Measurements from ENCODE around the gene RUNX2.
"Not testable (repeated sequence)": the region's sequence is repeated elsewhere in the genome, so short reads cannot be mapped to it uniquely, and the experiment has no call there.

RUNX2 gene

GRCh38 chr6:45327956-45328522 lies at the start of gene RUNX2:
RUNX2 (plus strand) TSS chr6:45328330; CDS start chr6:45328727, 397 bp downstream.
- DNase-seq = no peak

- DNase-seq = no peak
Observed at GRCh38 chr6:45278367-45278766, 49.8 kb upstream of the RUNX2 start.

GRCh38 chr6:45286707-45287106 lies 41.4 kb upstream of the RUNX2 start:
- not testable (repeated sequence) for DNase-seq

- no peak for DNase-seq
Observed at GRCh38 chr6:45289751-45290514, 38.2 kb upstream of the RUNX2 start.

GRCh38 chr6:45293306-45293705 lies 34.8 kb upstream of the RUNX2 start:
- no peak for DNase-seq

- DNase-seq = not testable (repeated sequence)
Observed at GRCh38 chr6:45294065-45294701, 33.9 kb upstream of the RUNX2 start.

- DNase-seq = no peak
Observed at GRCh38 chr6:45297320-45297719, 30.8 kb upstream of the RUNX2 start.

GRCh38 chr6:45299096-45299581 lies 29.0 kb upstream of the RUNX2 start:
- no peak for DNase-seq

- no peak for DNase-seq
Observed at GRCh38 chr6:45300736-45301135, 27.4 kb upstream of the RUNX2 start.

- no peak for DNase-seq
Observed at GRCh38 chr6:45301348-45302142, 26.6 kb upstream of the RUNX2 start.

- DNase-seq = no peak
Observed at GRCh38 chr6:45302832-45303231, 25.3 kb upstream of the RUNX2 start.

- no peak for DNase-seq
Observed at GRCh38 chr6:45305546-45305945, 22.6 kb upstream of the RUNX2 start.

GRCh38 chr6:45310118-45310788 lies 17.9 kb upstream of the RUNX2 start:
- no peak for DNase-seq

GRCh38 chr6:45314146-45314545 lies 14.0 kb upstream of the RUNX2 start:
- no peak for DNase-seq

- DNase-seq = no peak
Observed at GRCh38 chr6:45320349-45320748, 7.8 kb upstream of the RUNX2 start.

- DNase-seq = no peak
Observed at GRCh38 chr6:45323656-45324224, 4.4 kb upstream of the RUNX2 start.

- DNase-seq = no peak
Observed at GRCh38 chr6:45326698-45327417, 1.3 kb upstream of the RUNX2 start.

GRCh38 chr6:45328523-45328922 lies 393 bp downstream of the RUNX2 start:
- no peak for DNase-seq

GRCh38 chr6:45344900-45345299 lies 16.8 kb downstream of the RUNX2 start:
- DNase-seq = no peak

- DNase-seq = no peak
Observed at GRCh38 chr6:45350186-45350710, 22.1 kb downstream of the RUNX2 start.

GRCh38 chr6:45351076-45351475 lies 22.9 kb downstream of the RUNX2 start:
- DNase-seq = no peak
